Keratinocyte (primary cell): Measurements from ENCODE around the gene CYP1A2. TPM values are rescaled to one million over a fixed set of nuclear protein-coding genes. Genes with fewer than 3 reads are reported as not detected.

Source experiments
- DNase-seq: peaks from one replicate; pipeline ENCODE4 v3.0.0-alpha.2; 2011; ENCODE audit warnings: low read depth, missing footprints, low spot score
- FAIRE-seq: peaks from 2 replicates; lab custom pipeline; 2011; peaks lifted over from hg19 to GRCh38; lab: Jason Lieb, UNC
- H2AFZ ChIP-seq: 2 replicates; pipeline ENCODE4 v1.6.0; 2012; ENCODE audit warnings: low read length, control low read depth, inconsistent platforms; ENCODE audit not compliant: control insufficient read depth
- H3K27ac ChIP-seq: 2 replicates; pipeline ENCODE4 v1.5.1; 2011; ENCODE audit warnings: low read length; ENCODE audit not compliant: control insufficient read depth, insufficient read depth
- H3K27me3 ChIP-seq: 3 replicates; pipeline ENCODE4 v1.6.0; 2011; ENCODE audit warnings: low read length; ENCODE audit not compliant: control insufficient read depth, insufficient read depth; ENCODE audit errors: extremely low read depth
- H3K36me3 ChIP-seq, 2 experiments: 2 replicates in 1 of 2; 3 replicates in 1 of 2; pipeline ENCODE4 v1.5.1; 2011; ENCODE audit warnings: low read length in 2 of 2, mild to moderate bottlenecking in 1 of 2; ENCODE audit not compliant: control insufficient read depth in 2 of 2, insufficient read depth in 2 of 2; ENCODE audit errors: extremely low read depth in 1 of 2
- H3K4me1 ChIP-seq: 3 replicates; pipeline ENCODE4 v1.5.1; 2011; ENCODE audit warnings: low read length; ENCODE audit not compliant: control insufficient read depth, insufficient read depth; ENCODE audit errors: extremely low read depth
- H3K4me2 ChIP-seq: 3 replicates; pipeline ENCODE4 v1.6.0; 2011; ENCODE audit warnings: low read depth, low read length; ENCODE audit not compliant: control insufficient read depth, insufficient read depth; ENCODE audit errors: extremely low read depth
- H3K4me3 ChIP-seq, 3 experiments: fragments of 200-600 bp in 1 of 3; sonication (generic) in 1 of 3; 2 replicates in 2 of 3; 3 replicates in 1 of 3; pipeline ENCODE4 v1.5.1; 2011 to 2016; ENCODE audit warnings: low read length in 3 of 3, mild to moderate bottlenecking in 3 of 3, control low read depth in 2 of 3, inconsistent platforms in 1 of 3, low read depth in 1 of 3, mixed read lengths in 1 of 3, mixed run types in 1 of 3, moderate library complexity in 1 of 3; ENCODE audit not compliant: control insufficient read depth in 2 of 3, insufficient read depth in 2 of 3; ENCODE audit errors: extremely low read depth in 1 of 3
- H3K79me2 ChIP-seq: 2 replicates; pipeline ENCODE4 v1.6.0; 2012; ENCODE audit warnings: low read length; ENCODE audit not compliant: control insufficient read depth, insufficient read depth
- H3K9ac ChIP-seq: 3 replicates; pipeline ENCODE4 v1.6.0; 2011; ENCODE audit warnings: low read length; ENCODE audit not compliant: control insufficient read depth, insufficient read depth; ENCODE audit errors: extremely low read depth
- H3K9me1 ChIP-seq: 3 replicates; pipeline ENCODE4 v1.6.0; 2011; ENCODE audit warnings: low read length; ENCODE audit not compliant: control insufficient read depth, insufficient read depth; ENCODE audit errors: extremely low read depth
- H3K9me3 ChIP-seq: 2 replicates; pipeline ENCODE4 v1.5.1; 2012; ENCODE audit warnings: low read depth, low read length; ENCODE audit not compliant: control insufficient read depth
- H4K20me1 ChIP-seq: 3 replicates; pipeline ENCODE4 v1.6.0; 2011; ENCODE audit warnings: low read length; ENCODE audit not compliant: control insufficient read depth, insufficient read depth; ENCODE audit errors: extremely low read depth
- CTCF ChIP-seq, 3 experiments: IDR thresholded peaks in 1 of 3; conservative IDR thresholded peaks in 1 of 3; optimal IDR thresholded peaks in 1 of 3; 2 replicates in 2 of 3; 3 replicates in 1 of 3; pipeline versions ENCODE3 to v1.5.1; 2011; ENCODE audit warnings: low read length in 3 of 3, mild to moderate bottlenecking in 3 of 3, moderate library complexity in 2 of 3, control low read depth in 1 of 3, inconsistent platforms in 1 of 3; ENCODE audit not compliant: insufficient read depth in 2 of 3; ENCODE audit errors: extremely low read depth in 1 of 3
- EZH2 ChIP-seq: IDR thresholded peaks from one replicate; pipeline ENCODE4 v1.6.1; 2012; ENCODE audit warnings: inconsistent platforms, mild to moderate bottlenecking, low read length, moderate library complexity
- dilution Hi-C: fragments of 300-500 bp; cut with MboI; formaldehyde crosslinking; loops from one replicate; pipeline ENCODE4 v1.7.0; 2020; ENCODE audit warnings: low sequenced_read_pairs; ENCODE audit not compliant: extremely low pct_ligation_motif_present
- polyA plus RNA-seq, 5 experiments: library from polyadenylated mRNA; depleted of rRNA in 3 of 5; stranded (reverse) in 3 of 5; stranded (forward) in 1 of 5; unstranded in 1 of 5; fragments of >200 nt; gene quantifications; 1 replicate in 1 of 5; 2 replicates in 3 of 5; 3 replicates in 1 of 5; pipeline versions ENCODE4 v1.2.1 to v1.2.3, GENCODE V29; 2011 to 2012; ENCODE audit warnings: missing spikeins in 2 of 5, low read depth in 1 of 5, low replicate concordance in 1 of 5

Gene CYP1A2
- polyA plus RNA-seq, 1 donor (not counting 4 experiments of a cell fraction or from before 2014, with no cell fraction given) = 0.04 TPM

- Histone ChIP-seq H3K36me3 (peaks cover 3 to 10% of the 10 kb centered on the region in 2 experiments), H4K20me1 (peaks cover 35% of the 10 kb centered on the region), H3K9me3 (no peaks in the 10 kb centered on the region), H3K79me2 (peaks cover 88% of the 10 kb centered on the region), H3K4me3 (no peak overlapping the region), H2AFZ (no peak overlapping the region), H3K4me1 (peaks cover 67% of the 10 kb centered on the region), H3K9me1 (peaks cover 14% of the 10 kb centered on the region), H3K9ac (no peak overlapping the region), H3K4me2 (peak overlapping the region; percentile 46), H3K27me3 (no peaks in the 10 kb centered on the region), H3K27ac (no peak overlapping the region)
- dilution Hi-C loops = no loop called here
- TF ChIP-seq EZH2 (no peak), CTCF (optimal IDR thresholded peaks at IDR 0.05 in 1 of 3, IDR thresholded peaks at IDR 0.05 in 1 of 3, conservative IDR thresholded peaks at IDR 0.05 in 1 of 3; ENCODE audit: extremely low read depth in 1 of 3, insufficient read depth in 2 of 3, low read length in 3 of 3) (no peak)
- no peak for FAIRE-seq
- DNase-seq = no peak
Measured at GRCh38 chr15:74789171-74789631, 40.6 kb downstream of the CYP1A2 start.

- no peak for FAIRE-seq
- H3K4me1 ChIP-seq = peaks cover 67% of the 10 kb centered on the region
- H3K4me2 ChIP-seq = no peak overlapping the region
- H3K79me2 ChIP-seq = peaks cover 84% of the 10 kb centered on the region
- H3K36me3 ChIP-seq = peaks cover 3 to 7% of the 10 kb centered on the region in 2 experiments
- H3K9me1 ChIP-seq = peaks cover 14% of the 10 kb centered on the region
- no peak overlapping the region for H3K9ac ChIP-seq
- H3K27me3 ChIP-seq = no peaks in the 10 kb centered on the region
- H3K4me3 ChIP-seq = no peak overlapping the region
- no peak overlapping the region for H2AFZ ChIP-seq
- TF ChIP-seq EZH2 = no peak
- no peak for TF ChIP-seq CTCF (optimal IDR thresholded peaks at IDR 0.05 in 1 of 3, IDR thresholded peaks at IDR 0.05 in 1 of 3, conservative IDR thresholded peaks at IDR 0.05 in 1 of 3; ENCODE audit: extremely low read depth in 1 of 3, insufficient read depth in 2 of 3, low read length in 3 of 3)
- H3K9me3 ChIP-seq = no peaks in the 10 kb centered on the region
- no peak for DNase-seq
- peaks cover 39% of the 10 kb centered on the region for H4K20me1 ChIP-seq
- H3K27ac ChIP-seq = peak overlapping the region; percentile 3
- dilution Hi-C loops = no loop called here
Measured at GRCh38 chr15:74789741-74790079, 41.1 kb downstream of the CYP1A2 start.
